NCI-H446 (cell line): Measurements from ENCODE around the gene MT1B.
A peak's percentile ranks its signal among the peaks of the same experiment; 100 is the strongest.
"Not testable (repeated sequence)": the region's sequence is repeated elsewhere in the genome, so short reads cannot be mapped to it uniquely, and the experiment has no call there.

Experiments
- DNase-seq, 2 experiments: peaks; one replicate each; lab custom pipeline; 2025; lab: John Stamatoyannopoulos, UW

MT1B gene

DNA sequence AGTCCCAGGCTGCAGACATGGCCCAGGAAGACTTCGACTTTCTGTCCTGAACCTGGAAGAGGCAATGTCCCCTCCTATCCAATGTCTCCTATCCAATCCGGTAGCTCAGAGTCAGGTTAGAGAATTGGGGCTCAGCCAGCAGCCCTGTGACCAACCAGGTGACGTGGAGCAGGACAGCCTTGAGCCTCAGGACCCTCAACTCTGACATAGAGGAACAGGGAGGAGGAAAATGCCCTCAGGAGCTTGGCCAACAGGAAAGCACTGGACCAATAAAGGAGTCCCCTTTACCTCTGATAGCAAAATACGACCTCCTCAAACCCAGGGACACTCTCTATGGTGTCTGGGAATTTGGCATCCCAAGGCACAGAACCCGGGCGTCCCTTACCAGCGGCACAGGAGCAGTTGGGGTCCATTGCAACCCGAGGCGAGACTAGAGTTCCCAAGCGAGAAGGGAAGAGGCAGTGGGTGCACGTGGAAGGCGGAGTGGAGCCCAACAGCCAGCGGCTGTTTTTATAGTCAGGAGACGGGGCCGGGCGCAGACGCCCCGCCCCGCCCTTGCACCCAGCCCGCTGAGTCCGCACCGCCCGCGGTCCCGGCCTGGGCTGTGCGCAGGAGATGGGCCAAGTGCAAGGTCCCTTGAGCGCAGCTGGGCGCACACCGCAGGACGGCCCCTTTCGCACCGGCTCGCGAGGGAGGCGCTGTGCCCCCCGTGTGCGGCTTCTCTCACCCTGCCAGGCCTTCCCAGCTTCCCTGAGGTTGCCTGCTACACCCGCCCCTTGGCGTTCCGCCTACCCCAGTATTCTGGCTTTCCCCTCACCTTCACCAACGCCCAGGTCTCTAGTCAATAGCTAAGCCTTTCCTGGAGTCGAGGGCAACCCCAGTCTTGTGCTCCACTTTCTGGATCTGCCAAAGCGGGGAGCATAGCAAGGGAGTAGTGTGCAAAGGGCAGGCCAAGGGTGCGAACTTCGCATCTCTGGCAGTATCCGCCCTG is 16.2 kb downstream of the MT1B start, which contains the start of gene MT1G:
Gene MT1G, minus strand, starts transcription at position 485 of the 991 bp plus-strand sequence. Its CDS starts 72 bp downstream, at position 413.
- no peak for DNase-seq

DNA sequence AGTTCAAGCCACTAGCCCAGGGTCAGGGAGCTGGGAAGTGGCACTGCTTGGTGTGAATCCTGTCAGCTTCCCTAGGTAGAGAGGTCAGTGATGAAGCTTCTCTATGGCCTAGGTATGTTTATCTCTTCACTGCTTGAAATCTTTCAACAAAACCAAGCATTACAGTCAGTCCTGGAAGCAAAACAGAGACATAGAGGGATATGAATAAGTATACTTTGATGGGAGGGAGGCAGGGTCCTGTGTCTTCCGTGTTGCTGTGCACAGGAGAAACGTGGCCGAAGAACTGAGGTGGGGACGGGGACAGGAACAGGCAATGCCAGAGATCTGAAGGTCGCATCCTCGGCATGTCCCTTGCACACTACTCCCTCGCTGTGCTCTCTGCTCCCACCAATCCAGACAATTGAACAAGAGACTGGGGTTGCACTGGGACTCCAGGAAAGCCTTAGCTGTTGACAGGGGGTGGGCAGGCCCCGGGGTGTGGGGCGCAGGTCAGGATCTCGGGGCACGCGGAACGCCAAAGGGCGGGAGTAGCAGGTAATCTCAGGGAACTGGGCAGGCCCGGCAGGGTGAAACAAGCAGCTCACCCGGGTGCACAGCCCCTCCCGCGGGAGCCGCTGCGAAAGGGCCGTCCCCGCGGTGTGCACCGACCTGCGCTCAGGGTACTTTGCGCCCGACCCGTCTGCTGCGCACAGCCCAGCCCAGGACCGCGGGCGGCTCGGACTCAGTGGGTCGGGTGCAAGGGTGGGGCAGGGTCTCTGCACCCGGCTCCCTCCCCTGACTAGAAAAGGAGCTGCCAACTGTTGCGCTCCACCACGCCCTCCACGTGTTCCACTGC is 17.5 kb downstream of the MT1B start, which contains the start of gene MT1H:
Gene MT1H, plus strand, starts transcription at position 810 of the 835 bp plus-strand sequence. CDS start 71 bp downstream, outside the sequence.
- DNase-seq: no peak

DNA sequence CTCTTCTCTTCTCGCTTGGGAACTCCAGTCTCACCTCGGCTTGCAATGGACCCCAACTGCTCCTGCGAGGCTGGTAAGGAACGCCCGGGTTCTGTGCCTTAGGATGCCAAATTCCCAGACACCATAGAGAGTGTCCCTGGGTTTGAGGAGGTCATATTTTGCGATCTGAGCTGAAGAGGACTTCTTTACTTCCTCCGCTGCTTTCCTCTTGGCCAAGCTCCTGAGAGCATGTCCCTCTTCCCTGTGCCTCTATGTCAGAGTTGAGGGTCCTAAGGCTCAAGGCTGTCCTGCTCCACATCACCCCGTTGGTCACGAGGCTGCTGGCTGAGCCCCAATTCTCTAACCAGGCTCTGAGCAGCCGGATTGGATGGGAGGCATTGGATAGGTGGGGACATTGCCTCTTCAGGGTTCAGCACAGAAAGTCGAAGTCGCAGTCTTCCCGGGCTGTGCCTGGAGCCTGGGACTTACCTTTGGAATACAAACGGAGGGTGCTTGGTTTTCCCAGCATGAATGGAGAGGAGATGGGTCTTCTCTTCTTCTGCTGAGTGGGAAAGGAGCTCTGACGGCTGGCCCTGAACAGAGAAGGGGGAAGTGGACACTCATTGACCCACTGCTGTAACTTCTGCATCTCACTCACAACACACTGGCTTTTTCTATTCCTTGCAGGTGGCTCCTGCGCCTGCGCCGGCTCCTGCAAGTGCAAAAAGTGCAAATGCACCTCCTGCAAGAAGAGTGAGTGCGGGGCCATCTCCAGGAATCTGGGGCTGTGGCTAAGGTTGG is 18.3 kb downstream of the MT1B start:
- DNase-seq: no peak

DNA sequence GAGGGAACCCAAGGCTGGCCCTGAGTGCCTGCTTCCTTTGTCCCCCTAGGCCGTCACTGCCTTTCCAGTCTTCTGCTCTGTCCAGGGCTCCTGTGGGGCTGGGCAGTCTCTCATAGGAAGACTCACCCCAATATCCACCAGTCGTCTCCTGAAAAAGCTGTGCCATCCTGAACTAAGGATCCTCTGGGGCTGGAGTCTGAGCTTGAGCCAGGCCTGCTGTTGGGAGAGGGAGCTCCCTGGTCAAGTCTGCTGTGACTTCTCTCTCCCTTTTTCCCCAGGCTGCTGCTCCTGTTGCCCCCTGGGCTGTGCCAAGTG is 18.9 kb downstream of the MT1B start:
- no peak for DNase-seq

DNA sequence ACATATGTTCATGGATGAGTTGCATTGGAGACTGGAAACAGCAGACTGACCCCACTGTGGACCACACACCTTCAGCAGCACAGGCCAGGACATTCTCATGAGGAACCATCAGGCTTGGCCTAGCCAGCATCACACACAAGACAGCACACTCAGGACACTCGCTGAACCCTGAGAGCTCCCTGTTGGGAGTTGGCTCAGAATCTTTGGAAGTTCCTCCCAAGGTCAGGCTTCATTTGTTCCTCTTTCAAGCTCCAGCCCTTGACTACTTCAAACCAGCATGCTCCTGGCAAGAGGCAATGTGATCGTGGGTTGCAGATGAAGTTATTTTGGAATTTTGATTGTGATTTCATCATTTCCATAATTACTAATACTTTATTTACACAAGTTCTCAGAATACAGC is 20.0 kb downstream of the MT1B start:
- DNase-seq: peak; percentile 3 to 15

DNA sequence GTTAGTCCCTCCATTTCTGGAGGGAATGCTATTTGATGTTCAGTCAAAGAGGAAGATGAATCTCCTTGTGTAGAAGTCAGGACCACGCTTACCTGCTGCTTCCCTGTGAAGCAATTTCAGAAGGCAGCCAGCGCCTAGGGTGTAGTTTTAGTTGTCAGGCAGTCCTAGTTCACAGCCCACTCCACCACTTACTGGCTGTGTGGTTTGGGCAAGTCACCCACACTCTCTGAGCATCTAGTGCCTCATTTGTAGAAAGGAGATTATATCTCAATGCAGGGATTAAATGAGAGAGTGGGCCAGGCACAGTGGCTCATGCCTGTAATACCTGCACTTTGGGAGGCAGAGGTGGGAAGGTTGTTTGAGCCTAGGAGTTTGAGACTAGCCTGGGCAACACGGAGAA is 20.5 kb downstream of the MT1B start:
- not testable (repeated sequence) for DNase-seq

DNA sequence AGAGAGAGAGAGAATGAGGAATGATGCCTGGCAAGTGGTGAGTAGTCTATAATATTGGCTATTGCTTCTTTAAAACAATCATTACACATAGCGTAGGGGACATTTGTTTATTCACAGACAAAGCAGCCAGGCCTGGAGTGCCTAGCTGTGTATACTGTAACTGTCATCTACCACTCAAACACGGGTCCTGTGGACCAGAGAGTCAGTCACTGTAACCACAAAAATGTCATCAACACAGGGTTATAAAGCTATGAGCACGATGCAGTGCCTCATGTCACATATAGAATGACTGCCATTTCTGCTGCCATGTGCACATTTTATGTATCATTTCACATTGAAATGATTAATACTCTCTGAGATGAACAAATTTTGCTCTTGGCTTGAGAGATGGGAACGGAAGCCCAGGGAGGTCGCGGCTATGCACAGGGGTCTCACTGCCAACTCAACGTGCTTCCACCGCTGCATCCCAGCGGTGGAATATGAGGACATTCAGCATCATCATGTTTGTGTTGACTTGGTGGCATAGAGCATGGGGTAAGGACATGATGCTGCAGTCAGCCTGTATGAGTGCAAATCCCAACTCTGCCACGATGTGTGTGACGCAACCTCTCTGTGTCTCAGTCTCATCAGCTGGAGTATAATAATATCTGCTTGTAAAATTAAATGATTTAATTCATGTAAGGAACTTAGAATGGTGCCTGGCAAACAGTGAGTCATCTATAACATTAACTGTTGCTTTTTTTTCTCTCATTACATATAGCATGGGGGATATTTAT is 21.3 kb downstream of the MT1B start:
- no peak for DNase-seq

DNA sequence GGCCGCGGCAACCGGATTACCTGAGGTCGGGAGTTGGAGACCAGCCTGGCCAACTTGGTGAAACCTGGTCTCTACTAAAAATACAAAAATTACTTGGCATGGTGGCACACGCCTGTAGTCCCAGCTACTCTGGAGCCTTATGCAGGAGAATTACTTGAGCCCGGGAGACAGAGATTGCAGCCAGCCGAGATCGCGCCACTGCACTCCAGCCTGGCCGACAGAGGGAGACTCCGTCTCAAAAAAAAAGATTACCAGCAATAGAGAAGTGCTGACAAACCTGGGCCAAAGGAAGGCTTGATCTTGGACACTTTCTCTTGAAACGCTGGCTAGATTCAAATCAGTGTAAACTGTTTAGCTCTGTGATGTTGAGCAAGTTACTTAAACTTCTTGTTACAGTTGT is 22.2 kb downstream of the MT1B start:
- DNase-seq: peak in 1 of 2 experiments; percentile 14

DNA sequence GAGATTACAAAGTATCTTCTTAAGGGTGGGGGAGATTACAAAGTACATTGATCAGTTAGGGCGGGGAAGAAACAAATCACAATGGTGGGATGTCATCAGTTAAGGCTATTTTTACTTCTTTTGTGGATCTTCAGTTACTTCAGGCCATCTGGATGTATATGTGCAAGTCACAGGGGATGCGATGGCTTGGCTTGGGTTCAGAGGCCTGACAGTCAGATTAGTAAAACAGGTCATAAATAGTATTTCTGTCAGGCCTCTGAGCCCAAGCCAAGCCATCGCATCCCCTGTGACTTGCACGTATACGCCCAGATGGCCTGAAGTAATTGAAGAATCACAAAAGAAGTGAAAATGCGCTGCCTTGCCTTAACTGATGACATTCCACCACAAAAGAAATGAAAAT is 22.9 kb downstream of the MT1B start:
- peak in 1 of 2 experiments; percentile 32 for DNase-seq

DNA sequence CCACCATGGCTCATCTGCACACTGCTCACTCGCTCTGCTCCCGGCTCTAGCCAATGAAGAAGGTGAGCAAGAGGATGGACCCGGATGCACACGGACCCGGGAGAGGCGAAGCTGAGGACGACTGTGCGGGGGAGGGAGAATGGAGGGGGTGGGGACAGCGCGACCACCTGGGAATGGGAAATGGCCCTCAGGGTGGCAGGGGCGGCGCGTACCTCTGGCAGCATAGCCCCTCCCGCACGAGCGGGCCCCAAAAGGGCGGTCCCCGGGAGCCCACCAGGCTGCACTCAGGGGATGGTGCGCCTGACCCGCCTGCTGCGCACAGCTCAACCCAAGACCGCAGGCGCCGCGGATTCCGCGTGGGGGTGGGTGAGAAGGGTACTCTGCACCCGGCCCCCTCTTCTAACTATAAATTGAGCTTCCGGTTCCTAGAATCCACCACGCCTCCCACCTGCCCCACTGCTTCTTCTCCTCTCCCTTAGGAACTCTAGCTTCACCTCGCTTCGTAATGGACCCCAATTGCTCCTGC is 24.1 kb downstream of the MT1B start:
- no peak for DNase-seq

DNA sequence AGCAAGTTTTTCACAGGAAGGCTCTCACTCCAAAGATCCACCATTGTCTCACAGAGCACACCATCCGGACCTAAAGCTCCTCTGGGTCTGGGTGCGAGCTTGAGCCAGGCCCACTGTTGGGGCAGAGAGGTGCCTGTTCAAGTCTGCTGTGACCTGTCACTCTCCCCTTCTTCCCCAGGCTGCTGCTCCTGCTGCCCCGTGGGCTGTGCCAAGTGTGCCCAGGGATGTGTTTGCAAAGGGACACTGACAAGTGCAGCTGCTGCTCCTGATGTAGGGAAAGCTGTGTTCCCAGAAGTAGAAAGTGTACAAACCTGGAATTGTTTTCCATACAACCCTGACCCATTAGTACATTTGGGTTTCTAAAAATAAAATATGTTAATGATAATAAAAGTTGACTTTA is 25.8 kb downstream of the MT1B start:
- DNase-seq: no peak

DNA sequence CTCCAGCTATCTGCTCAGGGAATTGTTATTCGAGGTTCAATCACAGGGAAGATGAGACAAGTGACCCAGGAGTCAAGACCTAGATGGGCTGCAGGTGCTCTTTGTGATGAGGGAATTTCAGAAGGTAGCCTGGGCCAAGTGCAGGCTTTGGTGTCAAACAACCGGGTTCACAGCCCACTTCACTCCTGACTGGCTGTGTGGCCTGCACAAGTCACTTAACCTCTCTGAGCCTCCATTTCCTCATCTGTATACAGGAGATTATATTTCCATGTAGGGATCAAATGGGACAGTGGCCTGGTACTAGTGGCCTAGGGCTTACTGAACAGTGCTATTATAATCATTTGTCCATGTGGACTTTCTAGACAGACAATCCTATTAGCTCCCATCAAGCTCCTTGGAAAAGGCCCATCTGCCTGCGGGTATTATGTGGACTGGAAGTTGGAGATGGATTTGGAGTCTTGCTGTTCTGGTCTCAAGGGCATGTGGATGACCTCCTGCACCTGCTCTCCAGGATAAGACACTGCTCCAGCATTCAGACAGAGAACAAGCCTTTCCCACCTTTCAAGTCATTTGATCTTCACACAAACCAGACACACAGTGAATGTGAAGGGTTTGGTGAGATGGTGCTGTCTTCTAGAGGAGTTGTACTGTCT is 27.5 kb downstream of the MT1B start:
- no peak for DNase-seq

DNA sequence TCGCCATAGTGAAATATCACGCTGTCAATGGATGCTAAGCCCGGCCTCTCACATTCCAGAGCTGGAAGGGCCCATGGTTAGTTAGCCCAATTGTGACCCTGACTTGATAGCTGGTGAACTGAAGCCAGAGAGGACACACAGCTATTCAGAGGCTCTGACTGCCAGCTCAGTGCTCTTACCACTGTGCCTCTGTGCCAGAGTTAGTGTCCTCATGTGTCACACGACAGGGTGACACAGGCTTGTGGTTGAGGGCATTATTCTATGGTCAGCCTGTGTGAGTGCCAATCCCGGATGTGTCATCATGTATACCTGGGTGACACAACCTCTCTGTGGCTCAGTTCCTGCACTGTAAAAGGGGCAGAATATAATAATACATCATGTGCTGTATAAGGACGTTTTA is 28.1 kb downstream of the MT1B start:
- no peak for DNase-seq

DNA sequence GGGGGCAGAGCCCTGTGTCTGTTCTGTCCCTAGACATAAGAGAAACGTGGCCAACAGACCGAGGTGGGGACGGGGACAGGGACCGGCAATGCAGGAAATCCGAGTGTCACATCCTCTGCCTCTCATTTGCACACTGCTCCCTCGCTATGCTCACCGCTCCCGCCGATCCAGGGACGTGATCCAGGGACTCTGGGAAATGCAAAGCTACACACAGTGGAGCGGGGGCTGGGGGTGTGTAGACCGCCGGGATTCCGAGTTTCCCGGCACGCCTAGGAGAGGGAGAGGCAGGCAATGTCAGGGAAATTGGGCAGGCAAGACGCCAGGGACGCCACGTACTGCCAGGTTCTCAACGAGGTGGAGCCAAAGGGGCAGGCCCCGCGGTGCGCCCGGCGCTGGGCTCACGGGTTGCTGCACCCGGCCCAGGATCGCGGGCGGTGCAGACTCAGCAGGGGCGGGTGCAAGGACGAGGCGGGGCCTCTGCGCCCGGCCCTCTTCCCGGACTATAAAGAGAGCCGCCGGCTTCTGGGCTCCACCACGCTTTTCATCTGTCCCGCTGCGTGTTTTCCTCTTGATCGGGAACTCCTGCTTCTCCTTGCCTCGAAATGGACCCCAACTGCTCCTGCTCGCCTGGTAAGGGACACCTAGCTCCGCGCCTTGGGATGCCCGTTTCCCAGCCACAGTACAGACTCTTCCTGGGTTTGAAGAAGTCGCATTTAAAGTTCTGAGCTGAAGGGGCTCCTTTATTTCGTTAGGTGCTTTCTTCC is 30.4 kb downstream of the MT1B start, which contains the start of gene MT1X:
Gene MT1X, plus strand, starts transcription at position 532 of the 764 bp plus-strand sequence. Its CDS starts 71 bp downstream, at position 603.
- peak; percentile 35 to 91 for DNase-seq

DNA sequence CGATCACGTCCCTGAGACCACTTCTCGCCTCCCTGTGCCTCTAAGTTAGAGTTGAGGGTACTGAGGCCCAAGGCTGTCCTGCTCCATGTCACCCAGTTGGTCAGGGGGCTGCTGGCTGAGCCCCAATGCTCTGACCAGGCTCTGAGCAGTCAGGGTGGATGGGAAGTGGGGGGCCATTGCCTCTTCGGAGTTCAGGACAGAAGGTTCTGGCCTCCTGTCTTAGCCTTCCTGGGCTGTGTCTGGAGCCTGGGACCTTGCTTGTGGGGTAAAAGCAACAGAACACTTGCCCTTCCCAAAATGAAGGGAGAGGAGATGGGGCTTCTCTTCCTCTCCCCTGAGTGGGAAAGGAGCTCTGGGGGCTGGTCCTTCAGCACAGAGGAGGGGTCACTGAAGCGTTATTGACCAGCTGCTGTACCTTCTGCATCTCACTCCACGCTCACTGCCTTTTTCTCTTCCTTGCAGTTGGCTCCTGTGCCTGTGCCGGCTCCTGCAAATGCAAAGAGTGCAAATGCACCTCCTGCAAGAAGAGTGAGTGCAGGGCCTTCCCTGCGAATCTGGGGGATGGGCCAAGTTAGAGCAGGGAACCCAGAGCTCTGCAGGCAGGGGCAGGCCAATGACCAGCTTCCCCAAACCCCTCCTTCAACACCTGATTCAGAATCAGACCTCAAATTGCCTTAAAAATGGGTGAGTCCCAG is 31.2 kb downstream of the MT1B start:
- DNase-seq: no peak

DNA sequence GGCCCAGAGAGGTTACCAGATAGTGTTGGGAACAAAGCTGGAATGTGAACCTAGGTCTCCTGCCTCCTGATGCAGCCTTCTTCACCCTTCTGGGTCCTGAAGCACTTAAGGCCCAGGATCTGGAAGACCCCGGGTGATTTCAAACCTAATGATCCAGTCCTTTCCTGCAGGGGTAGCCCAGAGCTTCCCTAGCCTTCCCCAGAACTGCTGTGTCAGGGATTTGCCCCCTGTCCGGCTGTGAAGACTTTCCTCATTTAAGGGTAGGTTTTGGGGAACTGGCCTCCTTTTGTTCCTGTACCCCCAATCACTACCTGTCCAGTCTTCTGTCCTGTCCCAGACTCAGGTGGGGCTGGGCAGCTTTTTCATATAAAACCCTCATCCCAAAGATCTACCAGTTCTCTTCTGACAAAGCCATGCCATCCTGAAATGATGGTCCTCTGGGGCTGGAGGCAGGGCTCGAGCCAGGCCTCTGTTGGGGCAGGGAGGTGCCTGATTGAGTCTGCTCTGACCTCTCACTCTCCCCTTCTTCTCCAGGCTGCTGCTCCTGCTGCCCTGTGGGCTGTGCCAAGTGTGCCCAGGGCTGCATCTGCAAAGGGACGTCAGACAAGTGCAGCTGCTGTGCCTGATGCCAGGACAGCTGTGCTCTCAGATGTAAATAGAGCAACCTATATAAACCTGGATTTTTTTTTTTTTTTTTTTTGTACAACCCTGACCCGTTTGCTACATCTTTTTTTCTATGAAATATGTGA is 31.9 kb downstream of the MT1B start:
- DNase-seq: no peak

DNA sequence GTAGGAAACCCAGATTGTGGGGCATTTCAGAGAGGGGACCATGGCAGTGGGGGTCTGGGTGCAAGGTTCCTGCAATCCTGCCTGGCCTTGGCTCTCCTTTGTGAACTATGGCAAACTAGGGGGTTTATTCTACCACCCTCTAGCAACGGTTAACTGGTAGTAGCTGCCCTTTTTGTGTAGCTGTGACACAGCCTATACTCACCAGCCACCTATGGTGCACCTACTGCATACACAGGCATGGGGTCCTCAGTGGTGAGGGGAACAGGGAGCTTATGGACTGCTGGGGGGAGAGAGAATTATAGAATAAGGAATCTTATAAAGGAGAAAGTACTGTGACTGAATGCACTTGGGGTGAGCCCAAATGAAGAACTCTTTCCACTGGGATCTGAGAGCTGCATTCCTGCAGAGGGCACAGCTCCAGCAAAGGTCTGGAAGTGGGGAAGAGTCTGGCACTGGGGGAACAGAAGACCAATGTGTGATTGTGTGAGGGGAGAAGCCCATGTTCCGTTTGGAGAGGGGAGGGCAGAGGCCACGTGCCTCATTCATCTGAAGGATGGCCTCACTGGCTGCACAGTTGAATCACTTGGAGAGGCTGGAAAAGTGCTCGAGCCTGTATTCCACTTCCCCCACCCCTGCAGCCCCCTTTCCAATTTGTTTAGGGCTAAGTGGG is 32.7 kb downstream of the MT1B start:
- no peak for DNase-seq
